ENCODE results near the gene SBK3. TPM values are rescaled to one million over a fixed set of nuclear protein-coding genes. Genes with fewer than 3 reads are reported as not detected.
"Not testable (repeated sequence)": the region's sequence is repeated elsewhere in the genome, so short reads cannot be mapped to it uniquely, and the experiment has no call there.

SBK3 gene
- total RNA-seq, 1 donor: under 0.01 TPM

- DNase-seq (ENCODE audit: low read depth): no peak
- no peak overlapping the region for H3K4me3 ChIP-seq (ENCODE audit: low read depth, low read length)
- TF ChIP-seq CTCF (IDR thresholded peaks at IDR 0.05; ENCODE audit: insufficient read depth, low read depth, low read length): no peak
These were observed 43.4 kb upstream of the SBK3 start for GRCh38 chr19:55588738-55589137.

GRCh38 chr19:55586976-55587668 is 41.8 kb upstream of the SBK3 start:
- peak; percentile 90 for DNase-seq (ENCODE audit: low read depth)
- H3K4me3 ChIP-seq (ENCODE audit: low read depth, low read length): peak overlapping the region; percentile 52
- no peak for TF ChIP-seq CTCF (IDR thresholded peaks at IDR 0.05; ENCODE audit: insufficient read depth, low read depth, low read length)

- no peak for TF ChIP-seq CTCF (IDR thresholded peaks at IDR 0.05; ENCODE audit: insufficient read depth, low read depth, low read length)
- DNase-seq (ENCODE audit: low read depth): peak; percentile 68
- peak overlapping the region; percentile 39 for H3K4me3 ChIP-seq (ENCODE audit: low read depth, low read length)
These were observed 40.5 kb upstream of the SBK3 start for GRCh38 chr19:55585658-55586339.

- no peak for TF ChIP-seq CTCF (IDR thresholded peaks at IDR 0.05; ENCODE audit: insufficient read depth, low read depth, low read length)
- no peak overlapping the region for H3K4me3 ChIP-seq (ENCODE audit: low read depth, low read length)
- DNase-seq (ENCODE audit: low read depth): no peak
These were observed 39.5 kb upstream of the SBK3 start for GRCh38 chr19:55584871-55585270.

GRCh38 chr19:55583897-55584296 is 38.6 kb upstream of the SBK3 start:
- not testable (repeated sequence) for H3K4me3 ChIP-seq (ENCODE audit: low read depth, low read length)

GRCh38 chr19:55582284-55582683 is 36.9 kb upstream of the SBK3 start:
- not testable (repeated sequence) for DNase-seq (ENCODE audit: low read depth); H3K4me3 ChIP-seq (ENCODE audit: low read depth, low read length)

More at GRCh38 chr19:55583897-55584296, 38.6 kb upstream of the SBK3 start:
- DNase-seq (ENCODE audit: low read depth): not testable (repeated sequence)

- DNase-seq (ENCODE audit: low read depth): no peak
- TF ChIP-seq CTCF (IDR thresholded peaks at IDR 0.05; ENCODE audit: insufficient read depth, low read depth, low read length): no peak
- no peak overlapping the region for H3K4me3 ChIP-seq (ENCODE audit: low read depth, low read length)
These were observed 36.5 kb upstream of the SBK3 start for GRCh38 chr19:55581823-55582223.

Data from fibroblast of villous mesenchyme (primary cell).